ENCODE measurements around the gene SNX1. TPM values are rescaled to one million over a fixed set of nuclear protein-coding genes. Genes with fewer than 3 reads are reported as not detected.
"Not testable (repeated sequence)": the region's sequence is repeated elsewhere in the genome, so short reads cannot be mapped to it uniquely, and the experiment has no call there.

The SNX1 gene
- total and polyA plus RNA-seq, 4 experiments from 2014 or later, result 58.3 to 155 (median 110) TPM

DNA sequence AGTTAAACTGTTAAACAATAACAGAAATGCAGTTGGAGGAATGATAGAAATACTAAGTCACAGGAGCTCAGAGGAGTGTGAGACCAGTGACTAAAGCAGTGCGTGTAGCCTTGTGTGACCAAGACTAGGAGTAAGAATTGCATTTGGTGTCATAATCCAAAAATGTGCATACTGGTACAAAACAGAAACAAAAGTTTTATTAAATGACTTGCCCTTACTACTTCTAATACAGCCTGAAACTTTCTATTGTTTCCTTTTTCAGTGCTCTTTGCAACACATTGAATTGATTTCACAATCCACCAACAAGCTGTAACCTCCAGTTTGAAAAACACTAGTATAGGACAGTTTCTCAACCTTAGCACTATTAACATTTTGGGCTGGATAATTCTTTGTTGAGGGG is 17.1 kb downstream of the SNX1 start:
- peaks cover 0 to 1% (median 0%) of the 10 kb centered on the region in 8 donors for H3K9me3 Mint-ChIP-seq
- CTCF ChIA-PET (ENCODE audit: partially characterized antibody), result no interaction called here
- peaks cover 43 to 45% of the 10 kb centered on the region in 2 donors for H3K36me3 Mint-ChIP-seq
- intact Hi-C loops (cut with micrococcal nuclease), result no loop called here
- no peak overlapping the region for H3K4me3 ChIP-seq (ENCODE audit: low read length in 2 of 2)
- no peak overlapping the region for H3K4me3 Mint-ChIP-seq
- H3K27me3 Mint-ChIP-seq, result no peaks in the 10 kb centered on the region
- H3K27ac Mint-ChIP-seq, result peak overlapping the region in 1 of 7 donors; percentile 6
- peaks cover 46% of the 10 kb centered on the region for H3K36me3 ChIP-seq (ENCODE audit: insufficient read depth, low read length)
- no peak overlapping the region for H3K27ac ChIP-seq (ENCODE audit: low read depth, low read length)
- peaks cover 30% of the 10 kb centered on the region for H3K4me1 ChIP-seq (ENCODE audit: insufficient read depth, low read length)
- H3K9me3 ChIP-seq (ENCODE audit: control insufficient read depth in 1 of 2, low read length in 2 of 2), result no peaks in the 10 kb centered on the region
- no peaks in the 10 kb centered on the region for H3K27me3 ChIP-seq (ENCODE audit: insufficient read depth, low read length)
- POLR2A ChIA-PET (ENCODE audit: partially characterized antibody), result interaction anchor here (0.5 kb wide), 1 partner anchor 15 kb away, joined by 3 read pairs; no protein-coding TSS in a partner anchor
- no peak for DNase-seq
- H3K4me1 Mint-ChIP-seq, result peaks cover 19 to 42% (median 32%) of the 10 kb centered on the region in 4 donors

DNA sequence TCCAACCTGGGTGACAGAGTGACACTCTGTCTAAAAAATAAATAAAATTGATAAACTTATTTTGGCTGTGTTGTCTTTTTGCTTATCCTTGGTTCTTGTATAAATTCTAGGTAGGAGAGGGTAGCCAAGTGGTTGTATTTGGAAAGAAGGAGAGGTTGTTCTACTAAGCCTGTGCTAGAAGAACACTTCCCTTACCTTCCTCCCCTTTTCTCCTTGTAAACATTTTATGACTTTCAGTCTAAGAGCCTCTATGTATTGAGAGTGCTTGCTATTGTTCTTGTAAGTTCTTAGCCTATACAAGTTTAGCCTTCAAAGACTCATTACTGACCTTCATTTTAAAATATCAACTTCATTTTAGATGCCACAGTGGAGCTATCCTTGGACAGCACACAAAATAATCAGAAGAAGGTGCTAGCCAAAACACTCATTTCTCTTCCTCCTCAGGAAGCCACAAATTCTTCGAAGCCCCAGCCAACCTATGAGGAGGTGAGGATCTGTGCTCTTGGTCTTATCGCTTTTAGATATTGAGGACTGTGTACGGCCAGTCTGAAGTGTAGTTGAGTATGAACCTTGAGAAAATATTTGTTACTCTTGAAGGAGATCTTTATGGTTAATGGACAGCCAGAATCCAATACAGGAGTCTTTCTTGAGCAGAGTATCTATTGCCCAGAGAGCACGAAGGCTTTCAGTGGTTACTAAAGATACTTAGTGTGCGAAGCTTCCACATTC is 22.1 kb downstream of the SNX1 start:
- POLR2A ChIA-PET (ENCODE audit: partially characterized antibody), result no interaction called here
- no peak overlapping the region for H3K27ac ChIP-seq (ENCODE audit: low read depth, low read length)
- no peaks in the 10 kb centered on the region for H3K27me3 Mint-ChIP-seq
- no peak for DNase-seq
- peaks cover 54 to 77% of the 10 kb centered on the region in 2 donors for H3K36me3 Mint-ChIP-seq
- H3K27me3 ChIP-seq (ENCODE audit: insufficient read depth, low read length), result no peaks in the 10 kb centered on the region
- H3K9me3 Mint-ChIP-seq, result no peaks in the 10 kb centered on the region
- CTCF ChIA-PET (ENCODE audit: partially characterized antibody), result no interaction called here
- H3K27ac Mint-ChIP-seq, result peak overlapping the region in 1 of 7 donors; percentile 55
- no peak overlapping the region for H3K4me3 ChIP-seq (ENCODE audit: low read length in 2 of 2)
- peaks cover 83% of the 10 kb centered on the region for H3K36me3 ChIP-seq (ENCODE audit: insufficient read depth, low read length)
- no peaks in the 10 kb centered on the region for H3K9me3 ChIP-seq (ENCODE audit: control insufficient read depth in 1 of 2, low read length in 2 of 2)
- H3K4me1 ChIP-seq (ENCODE audit: insufficient read depth, low read length), result no peaks in the 10 kb centered on the region
- peaks cover 0 to 1% (median under 1%) of the 10 kb centered on the region in 4 donors for H3K4me1 Mint-ChIP-seq
- no peak overlapping the region for H3K4me3 Mint-ChIP-seq
- intact Hi-C loops (cut with micrococcal nuclease), result no loop called here

DNA sequence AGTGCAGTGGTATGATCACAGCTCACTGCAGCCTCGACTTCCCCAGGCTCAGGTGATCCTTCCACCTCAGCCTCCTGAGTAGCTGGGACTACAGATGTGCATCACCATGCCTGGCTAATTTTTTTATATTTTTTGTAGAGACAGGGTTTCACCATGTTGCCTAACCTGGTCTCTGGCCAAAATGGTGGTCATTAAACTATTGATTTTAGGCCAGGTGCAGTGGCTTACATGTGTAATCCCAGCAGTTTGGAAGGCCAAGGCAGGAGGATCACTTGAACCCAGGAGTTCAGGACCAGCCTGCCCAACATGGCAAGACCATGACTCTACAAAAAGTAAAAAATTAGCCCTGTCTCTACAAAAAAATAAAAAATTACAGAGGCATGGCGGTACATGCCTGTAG is 24.5 kb downstream of the SNX1 start:
- intact Hi-C loops (cut with micrococcal nuclease), result not testable (repeated sequence)
- H3K36me3 Mint-ChIP-seq, result peaks cover 49 to 78% of the 10 kb centered on the region in 2 donors
- CTCF ChIA-PET (ENCODE audit: partially characterized antibody), result interaction anchor here (0.7 to 1.6 kb wide), 3 partner anchors 34 to 612 kb away, joined by 3 to 5 read pairs (median 3); no protein-coding TSS in a partner anchor

DNA sequence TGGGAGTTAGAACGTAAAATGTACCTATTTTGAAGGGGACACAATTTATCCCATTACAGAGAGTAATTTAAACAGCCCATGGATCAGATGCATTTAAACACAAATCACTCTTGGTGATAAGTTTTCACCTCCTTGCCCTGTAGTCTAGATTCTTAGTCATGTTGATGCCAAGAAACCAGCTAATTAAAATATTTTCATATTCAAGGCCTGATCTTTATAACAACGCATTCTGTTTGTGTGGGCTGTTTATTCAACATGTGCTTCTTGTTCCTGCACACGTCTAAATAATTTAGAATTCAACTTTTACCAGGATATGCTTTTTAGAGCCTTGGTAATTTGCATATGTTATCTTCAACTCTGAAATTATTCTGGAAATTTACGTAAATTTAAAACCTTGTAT is 25.8 kb downstream of the SNX1 start:
- Histone ChIP-seq H3K9me3 (ENCODE audit: control insufficient read depth in 1 of 2, low read length in 2 of 2) (no peaks in the 10 kb centered on the region), H3K27me3 (ENCODE audit: insufficient read depth, low read length) (no peaks in the 10 kb centered on the region), H3K27ac (ENCODE audit: low read depth, low read length) (no peak overlapping the region), H3K4me1 (ENCODE audit: insufficient read depth, low read length) (no peaks in the 10 kb centered on the region), H3K4me3 (ENCODE audit: low read length in 2 of 2) (no peak overlapping the region), H3K36me3 (ENCODE audit: insufficient read depth, low read length) (peaks cover 80% of the 10 kb centered on the region)
- ChIA-PET CTCF (ENCODE audit: partially characterized antibody) (no interaction called here), POLR2A (ENCODE audit: partially characterized antibody) (interaction anchor here (0.6 kb wide), 1 partner anchor 21 kb away, joined by 3 read pairs; no protein-coding TSS in a partner anchor)
- no peaks in the 10 kb centered on the region for H3K4me1 Mint-ChIP-seq
- H3K36me3 Mint-ChIP-seq, result peaks cover 48 to 77% of the 10 kb centered on the region in 2 donors
- DNase-seq, result no peak
- H3K27ac Mint-ChIP-seq, result no peak overlapping the region
- H3K9me3 Mint-ChIP-seq, result no peaks in the 10 kb centered on the region
- no peaks in the 10 kb centered on the region for H3K27me3 Mint-ChIP-seq
- intact Hi-C loops (cut with micrococcal nuclease), result no loop called here
- H3K4me3 Mint-ChIP-seq, result no peak overlapping the region

More for the DNA sequence above, 24.5 kb downstream of the SNX1 start:
- H3K27ac ChIP-seq (ENCODE audit: low read depth, low read length); H3K27me3 ChIP-seq (ENCODE audit: insufficient read depth, low read length); H3K4me1 Mint-ChIP-seq; H3K9me3 Mint-ChIP-seq; POLR2A ChIA-PET (ENCODE audit: partially characterized antibody); H3K4me3 ChIP-seq (ENCODE audit: low read length in 2 of 2); H3K27ac Mint-ChIP-seq; H3K4me3 Mint-ChIP-seq; DNase-seq; H3K27me3 Mint-ChIP-seq; H3K9me3 ChIP-seq (ENCODE audit: control insufficient read depth in 1 of 2, low read length in 2 of 2); H3K4me1 ChIP-seq (ENCODE audit: insufficient read depth, low read length): not testable (repeated sequence)
- peaks cover 81% of the 10 kb centered on the region for H3K36me3 ChIP-seq (ENCODE audit: insufficient read depth, low read length)

DNA sequence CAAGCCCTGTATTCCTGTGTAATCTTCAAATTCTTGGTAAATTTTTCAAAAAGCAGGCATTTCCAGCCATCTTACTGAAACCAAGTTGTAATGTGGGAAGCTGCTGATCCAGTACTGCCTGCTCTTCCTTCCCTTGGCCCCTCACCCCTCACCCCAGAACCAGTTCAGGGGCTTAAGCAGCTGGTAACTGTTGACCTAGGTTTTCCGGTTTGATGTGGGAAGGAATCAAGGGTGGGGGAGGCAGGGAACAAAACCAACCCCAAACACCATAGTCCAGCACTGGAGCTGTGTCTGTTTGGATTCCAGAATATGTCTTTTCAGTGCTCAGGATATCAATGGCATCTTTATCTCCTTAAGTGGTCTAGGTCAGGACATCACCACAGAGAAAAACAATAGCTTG is 26.7 kb downstream of the SNX1 start:
- intact Hi-C loops (cut with micrococcal nuclease), result no loop called here
- ChIA-PET POLR2A (ENCODE audit: partially characterized antibody) (no interaction called here), CTCF (ENCODE audit: partially characterized antibody) (no interaction called here)
- DNase-seq, result no peak
- no peaks in the 10 kb centered on the region for H3K4me1 ChIP-seq (ENCODE audit: insufficient read depth, low read length)
- H3K36me3 Mint-ChIP-seq, result peaks cover 47 to 83% of the 10 kb centered on the region in 2 donors
- no peaks in the 10 kb centered on the region for H3K4me1 Mint-ChIP-seq
- peaks cover 84% of the 10 kb centered on the region for H3K36me3 ChIP-seq (ENCODE audit: insufficient read depth, low read length)
- no peaks in the 10 kb centered on the region for H3K9me3 ChIP-seq (ENCODE audit: control insufficient read depth in 1 of 2, low read length in 2 of 2)
- H3K27me3 Mint-ChIP-seq, result no peaks in the 10 kb centered on the region
- H3K4me3 Mint-ChIP-seq, result no peak overlapping the region
- H3K27ac Mint-ChIP-seq, result peak overlapping the region in 1 of 7 donors; percentile 53
- no peak overlapping the region for H3K27ac ChIP-seq (ENCODE audit: low read depth, low read length)
- H3K9me3 Mint-ChIP-seq, result no peaks in the 10 kb centered on the region
- H3K4me3 ChIP-seq (ENCODE audit: low read length in 2 of 2), result no peak overlapping the region
- H3K27me3 ChIP-seq (ENCODE audit: insufficient read depth, low read length), result no peaks in the 10 kb centered on the region

DNA sequence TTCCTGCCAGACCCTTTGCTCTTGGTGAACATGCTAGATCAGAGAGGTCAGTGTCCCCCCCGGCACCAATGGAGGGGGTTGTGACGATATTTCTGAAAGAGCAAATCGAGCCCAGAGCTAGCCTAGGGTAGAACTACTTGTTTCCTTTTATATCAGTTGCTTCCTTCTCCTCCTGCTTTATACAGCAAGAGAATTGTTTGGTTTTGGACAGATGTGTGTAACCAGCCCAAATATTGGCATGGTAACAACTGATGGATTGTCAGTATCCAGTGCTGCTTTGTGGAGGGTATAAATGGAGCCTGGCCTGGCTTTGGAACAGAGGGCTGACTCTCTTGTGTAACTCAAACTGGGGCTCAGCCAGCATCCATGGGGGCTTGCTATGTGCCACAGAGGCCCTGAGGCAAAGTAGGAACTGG is 27.2 kb downstream of the SNX1 start:
- Histone ChIP-seq H3K27me3 (ENCODE audit: insufficient read depth, low read length) (no peaks in the 10 kb centered on the region), H3K4me1 (ENCODE audit: insufficient read depth, low read length) (no peaks in the 10 kb centered on the region), H3K36me3 (ENCODE audit: insufficient read depth, low read length) (peaks cover 86% of the 10 kb centered on the region), H3K4me3 (ENCODE audit: low read length in 2 of 2) (no peak overlapping the region), H3K9me3 (ENCODE audit: control insufficient read depth in 1 of 2, low read length in 2 of 2) (no peaks in the 10 kb centered on the region), H3K27ac (ENCODE audit: low read depth, low read length) (no peak overlapping the region)
- Mint-ChIP-seq H3K4me3 (no peak overlapping the region), H3K27me3 (no peaks in the 10 kb centered on the region), H3K4me1 (no peaks in the 10 kb centered on the region), H3K9me3 (no peaks in the 10 kb centered on the region), H3K36me3 (peaks cover 49 to 85% of the 10 kb centered on the region in 2 donors), H3K27ac (no peak overlapping the region)
- DNase-seq, result no peak
- ChIA-PET POLR2A (ENCODE audit: partially characterized antibody) (no interaction called here), CTCF (ENCODE audit: partially characterized antibody) (interaction anchor here (1.0 kb wide), 1 partner anchor 31 kb away, joined by 3 read pairs; no protein-coding TSS in a partner anchor)
- intact Hi-C loops (cut with micrococcal nuclease), result no loop called here

DNA sequence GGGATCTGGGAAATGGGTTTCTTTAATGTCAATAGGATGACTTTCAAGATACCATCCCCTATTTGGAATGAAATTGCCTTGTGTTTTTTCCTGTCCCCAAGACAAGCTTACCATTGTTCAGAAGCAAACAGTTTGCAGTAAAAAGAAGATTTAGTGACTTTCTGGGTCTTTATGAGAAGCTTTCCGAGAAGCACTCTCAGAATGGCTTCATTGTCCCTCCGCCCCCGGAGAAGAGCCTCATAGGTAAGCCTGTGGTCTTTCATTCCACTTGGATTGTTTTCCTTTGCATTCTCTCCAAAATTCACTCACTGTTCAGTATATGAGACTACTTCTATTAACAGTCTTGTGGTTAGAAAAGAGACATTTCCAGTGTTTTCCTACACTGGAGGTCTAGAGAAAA is 30.2 kb downstream of the SNX1 start:
- Mint-ChIP-seq H3K4me1 (no peaks in the 10 kb centered on the region), H3K36me3 (peaks cover 47 to 83% of the 10 kb centered on the region in 2 donors), H3K27ac (peak overlapping the region in 1 of 7 donors; percentile 1), H3K27me3 (no peaks in the 10 kb centered on the region), H3K4me3 (no peak overlapping the region), H3K9me3 (no peaks in the 10 kb centered on the region)
- Histone ChIP-seq H3K27ac (ENCODE audit: low read depth, low read length) (no peak overlapping the region), H3K9me3 (ENCODE audit: control insufficient read depth in 1 of 2, low read length in 2 of 2) (no peaks in the 10 kb centered on the region), H3K4me1 (ENCODE audit: insufficient read depth, low read length) (no peaks in the 10 kb centered on the region), H3K4me3 (ENCODE audit: low read length in 2 of 2) (no peak overlapping the region), H3K27me3 (ENCODE audit: insufficient read depth, low read length) (no peaks in the 10 kb centered on the region), H3K36me3 (ENCODE audit: insufficient read depth, low read length) (peaks cover 84% of the 10 kb centered on the region)
- no peak for DNase-seq
- intact Hi-C loops (cut with micrococcal nuclease), result no loop called here
- ChIA-PET POLR2A (ENCODE audit: partially characterized antibody) (no interaction called here), CTCF (ENCODE audit: partially characterized antibody) (interaction anchor here (1.2 to 1.6 kb wide), 3 partner anchors 18 to 723 kb away, joined by 3 to 4 read pairs (median 4); no protein-coding TSS in a partner anchor)
